CMK (cell line): Measurements from ENCODE around the gene STAT2.
"Not testable (repeated sequence)": the region's sequence is repeated elsewhere in the genome, so short reads cannot be mapped to it uniquely, and the experiment has no call there.

Experiments
- DNase-seq: peaks from one replicate; pipeline ENCODE4 v3.0.0-alpha.2; 2010; ENCODE audit warnings: low read depth

STAT2 gene

DNA sequence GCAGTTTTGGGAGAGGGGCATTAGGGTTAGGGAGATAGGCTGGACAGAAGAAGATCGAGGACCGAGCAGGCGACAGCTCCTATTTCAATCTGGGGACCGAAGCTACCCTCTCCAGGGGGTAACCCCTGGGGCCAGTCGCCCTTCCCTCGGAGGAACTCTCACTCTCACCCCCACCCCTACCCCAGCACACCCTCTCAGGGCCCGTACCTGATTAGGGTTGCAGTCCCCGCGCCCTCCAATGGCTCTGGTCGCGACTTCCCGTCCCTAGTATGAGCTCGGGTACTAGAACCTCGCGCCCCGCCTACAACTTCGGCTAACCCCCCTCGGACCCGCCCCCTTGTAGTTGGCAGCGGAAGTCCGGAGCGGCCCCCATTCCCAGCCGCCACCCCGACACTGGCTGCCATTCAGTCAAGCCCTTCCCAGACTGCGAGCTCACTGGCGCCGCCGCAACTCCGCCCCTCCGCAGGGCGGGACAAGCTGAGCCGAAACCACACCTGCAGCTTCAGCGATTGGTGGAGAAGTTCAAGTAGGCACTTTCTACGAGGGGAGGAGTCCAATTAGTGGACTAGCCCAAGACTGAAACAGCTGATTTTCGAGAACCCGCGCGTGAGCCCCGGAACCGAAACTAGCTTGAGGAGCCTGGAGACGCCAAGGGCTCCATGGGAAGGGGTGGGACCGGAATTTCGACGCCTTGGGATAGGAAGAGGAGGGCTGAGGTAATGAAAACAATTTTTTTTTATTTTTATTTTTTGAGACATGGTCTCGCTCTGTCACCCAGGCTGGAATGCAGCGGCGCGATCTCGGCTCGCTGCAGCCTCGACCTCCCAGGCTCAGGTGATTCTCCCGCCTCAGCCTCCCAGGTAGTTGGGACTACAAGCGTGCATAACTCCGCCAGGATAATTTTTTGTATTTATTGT is at the start of gene STAT2:
TSS of gene STAT2 (minus strand) at position 257 of the 917 bp plus-strand sequence. CDS start 3,536 bp downstream, outside the sequence.
- DNase-seq: peak; percentile 98

DNA sequence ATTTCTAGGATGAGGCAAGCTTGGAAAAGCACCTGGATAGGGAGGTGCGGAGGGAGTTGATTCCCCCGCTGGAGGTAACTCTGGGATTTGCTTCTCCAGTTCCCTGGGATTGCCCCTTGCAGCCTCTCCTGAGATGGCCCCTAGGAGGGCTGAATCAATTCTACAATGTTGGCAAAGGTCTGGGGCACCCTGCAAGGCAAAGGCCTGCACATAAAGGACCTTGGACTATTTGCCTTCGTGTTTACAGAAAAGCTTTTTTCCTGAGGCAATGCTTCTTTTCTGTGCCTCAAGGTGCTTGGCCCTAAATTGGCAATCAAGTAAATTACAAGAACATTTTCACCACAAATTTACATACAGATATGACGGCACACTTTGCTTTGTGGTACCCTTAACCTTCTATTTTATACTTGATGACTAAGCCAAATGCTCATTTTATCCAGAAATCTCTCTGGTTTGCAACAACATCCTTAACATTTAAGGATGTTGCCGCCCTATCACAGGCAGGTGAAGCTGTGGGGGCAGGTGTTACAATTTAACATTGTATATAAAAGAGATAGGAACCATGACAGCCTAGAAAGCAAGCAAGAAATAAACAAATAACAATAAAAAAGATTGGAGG is 49.0 kb upstream of the STAT2 start:
- DNase-seq: no peak

DNA sequence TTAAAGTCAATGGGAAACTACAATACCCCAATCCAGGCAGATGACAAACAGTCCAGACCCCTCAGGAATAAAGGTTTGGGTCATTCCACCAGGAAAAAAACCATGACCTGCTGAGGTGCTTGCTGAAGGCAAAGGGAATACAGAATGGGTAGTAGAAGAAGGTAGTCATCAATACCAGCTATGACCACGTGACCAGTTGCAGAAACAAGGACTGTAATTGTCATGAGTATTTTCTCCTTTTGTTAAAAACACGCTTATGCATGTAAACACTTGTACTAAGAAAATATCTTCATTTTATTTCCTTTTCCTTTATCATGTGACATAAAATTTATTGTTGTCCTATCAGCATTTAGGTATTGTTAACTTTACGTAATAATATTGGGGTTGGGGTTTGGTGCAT is 44.3 kb upstream of the STAT2 start:
- not testable (repeated sequence) for DNase-seq

DNA sequence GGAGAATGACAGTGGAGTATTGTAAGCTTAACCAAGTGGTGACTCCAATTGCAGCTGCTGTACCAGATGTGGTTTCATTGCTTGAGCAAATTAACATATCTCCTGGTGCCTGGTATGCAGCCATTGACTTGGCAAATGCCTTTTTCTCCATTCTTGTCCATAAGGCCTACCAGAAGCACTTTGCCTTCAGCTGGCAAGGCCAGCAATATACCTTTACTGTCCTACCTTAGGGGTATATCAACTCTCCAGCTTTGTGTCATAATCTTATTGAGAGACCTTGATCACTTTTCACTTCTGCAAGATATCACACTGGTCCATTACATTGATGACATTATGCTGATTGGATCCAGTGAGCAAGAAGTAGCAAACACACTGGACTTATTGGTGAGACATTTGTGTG is 41.7 kb upstream of the STAT2 start:
- DNase-seq: not testable (repeated sequence)

DNA sequence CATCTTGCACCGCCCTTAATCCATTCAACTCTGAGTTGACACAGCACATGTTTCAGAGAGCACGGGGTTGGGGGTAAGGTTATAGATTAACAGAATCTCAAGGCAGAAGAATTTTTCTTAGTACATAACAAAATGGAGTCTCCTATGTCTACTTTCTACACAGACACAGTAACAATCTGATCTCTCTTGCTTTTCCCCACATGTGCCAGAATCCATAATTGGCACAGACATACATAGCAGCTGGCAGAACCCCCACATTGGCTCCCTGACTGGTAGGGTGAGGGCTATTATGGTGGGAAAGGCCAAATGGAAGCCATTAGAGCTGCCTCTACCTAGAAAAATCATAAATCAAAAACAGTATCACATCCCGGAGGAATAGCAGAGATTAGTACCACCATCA is 41.2 kb upstream of the STAT2 start:
- not testable (repeated sequence) for DNase-seq

DNA sequence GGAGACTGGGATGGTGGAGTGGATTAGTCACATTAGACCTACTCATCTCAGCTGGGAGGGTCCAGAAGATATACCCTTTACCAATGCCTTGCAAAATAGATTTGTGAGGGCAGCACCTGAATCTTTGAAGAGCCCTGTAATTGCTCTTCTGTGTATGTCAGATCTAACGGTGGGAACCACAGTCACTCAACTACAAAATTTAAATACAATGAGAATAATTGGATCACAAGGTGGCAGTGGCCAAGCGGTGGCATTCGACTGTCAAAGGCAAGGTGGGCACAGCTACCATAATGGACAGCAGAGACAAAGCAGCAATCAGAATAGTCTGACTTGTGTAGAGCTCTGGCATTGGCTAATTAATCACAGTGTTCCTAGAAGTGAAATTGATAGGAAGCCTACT is 39.6 kb upstream of the STAT2 start:
- not testable (repeated sequence) for DNase-seq

DNA sequence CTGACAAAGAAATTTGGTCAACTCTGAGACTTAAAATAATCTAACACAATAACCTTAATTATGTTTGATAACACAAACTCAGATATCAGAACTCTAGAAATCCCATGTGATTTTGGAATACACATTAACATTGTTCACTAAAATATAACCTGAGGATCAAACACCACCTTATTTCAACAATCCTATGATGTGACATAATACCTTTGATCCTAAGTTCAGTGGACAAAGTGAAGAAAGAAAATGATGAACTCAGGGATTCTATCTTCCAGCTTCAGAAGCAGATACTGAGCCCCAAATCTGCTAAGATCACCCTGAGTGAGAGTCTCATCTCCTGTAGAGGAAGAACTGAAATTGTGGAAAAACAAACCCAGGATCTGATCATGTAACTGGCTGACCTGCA is 38.4 kb upstream of the STAT2 start:
- DNase-seq: no peak

DNA sequence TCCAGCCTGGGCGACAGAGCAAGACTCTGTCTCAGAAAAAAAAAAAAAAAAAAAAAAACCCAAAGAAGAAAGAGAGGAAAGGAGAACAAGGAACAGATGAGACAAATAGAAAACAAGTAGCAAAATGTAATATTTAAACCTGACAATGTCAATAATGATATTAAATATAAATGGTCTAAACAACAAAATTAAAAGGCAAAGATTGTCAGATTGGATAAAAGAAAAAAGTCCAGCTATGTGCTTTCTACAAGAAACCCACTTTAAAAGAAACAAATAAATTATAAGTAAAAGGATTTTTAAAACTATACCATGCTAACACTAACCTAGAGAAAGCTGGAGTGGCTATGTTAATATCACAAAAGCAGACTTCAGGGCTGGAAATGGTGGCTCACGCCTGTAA is 32.4 kb upstream of the STAT2 start:
- no peak for DNase-seq

DNA sequence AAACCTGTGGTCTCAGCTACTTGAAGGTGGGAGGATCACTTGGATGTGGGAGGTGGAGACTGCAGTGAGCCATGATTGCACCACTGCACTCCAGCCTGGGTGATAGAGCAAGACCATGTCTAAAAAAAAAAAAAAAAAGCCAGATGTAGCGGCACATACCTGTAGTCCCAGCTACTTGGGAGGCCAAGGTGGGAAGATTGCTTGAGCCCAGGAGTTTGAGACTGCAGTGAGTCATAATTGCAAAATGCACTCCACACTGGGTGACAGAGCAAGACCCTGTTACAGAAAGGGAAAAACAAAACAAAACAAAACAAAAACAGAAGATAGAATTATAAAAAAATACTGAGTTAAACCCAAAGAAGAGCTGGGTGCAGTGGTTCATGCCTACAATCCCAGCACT is 31.8 kb upstream of the STAT2 start:
- DNase-seq: no peak

DNA sequence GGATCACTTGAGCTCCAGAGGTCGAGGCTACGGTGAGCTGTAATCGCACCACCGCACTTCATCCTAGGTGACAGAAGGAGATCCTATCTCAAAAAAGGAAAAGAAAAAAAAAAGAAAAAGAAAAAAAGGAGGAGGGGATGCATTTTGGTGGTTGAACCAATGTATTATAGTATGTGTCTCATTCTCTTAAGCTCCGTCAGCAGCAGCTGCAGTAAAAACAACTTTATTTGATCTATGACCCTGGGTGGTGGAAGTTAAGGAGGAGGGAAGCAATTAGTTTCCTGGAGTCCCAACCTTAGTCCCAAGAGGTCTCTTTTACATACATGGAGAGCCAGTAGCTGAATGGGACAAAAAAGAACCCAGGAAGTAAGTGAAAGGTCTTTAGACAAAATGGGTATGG is 29.5 kb upstream of the STAT2 start:
- no peak for DNase-seq

DNA sequence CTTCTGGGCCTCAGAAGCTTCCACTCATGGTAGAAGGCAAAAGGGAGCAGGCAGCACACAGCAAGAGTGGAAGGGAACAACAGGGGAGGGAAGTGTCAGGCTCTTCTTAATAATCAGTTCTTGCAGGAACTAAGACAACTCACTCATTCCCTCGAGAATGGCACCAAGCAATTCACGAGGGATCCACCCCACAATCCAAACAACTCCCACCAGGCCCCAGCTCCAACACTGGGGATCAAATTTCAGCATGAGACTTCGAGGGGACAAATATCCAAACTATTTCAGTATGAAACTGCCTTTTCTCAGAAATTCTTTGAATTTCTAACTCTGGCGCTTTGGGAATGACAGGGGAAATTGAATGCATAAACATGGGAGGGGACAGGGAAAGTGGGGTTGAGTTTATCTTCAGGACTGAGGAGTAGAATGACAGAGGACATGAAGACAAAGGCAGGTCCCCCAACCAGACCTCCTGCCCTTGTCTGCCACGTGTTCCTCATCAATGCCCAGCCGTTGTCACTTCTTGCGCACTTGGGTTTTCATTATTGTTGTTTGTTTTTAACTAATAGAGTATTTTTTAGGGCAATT is 27.3 kb upstream of the STAT2 start:
- DNase-seq: no peak

DNA sequence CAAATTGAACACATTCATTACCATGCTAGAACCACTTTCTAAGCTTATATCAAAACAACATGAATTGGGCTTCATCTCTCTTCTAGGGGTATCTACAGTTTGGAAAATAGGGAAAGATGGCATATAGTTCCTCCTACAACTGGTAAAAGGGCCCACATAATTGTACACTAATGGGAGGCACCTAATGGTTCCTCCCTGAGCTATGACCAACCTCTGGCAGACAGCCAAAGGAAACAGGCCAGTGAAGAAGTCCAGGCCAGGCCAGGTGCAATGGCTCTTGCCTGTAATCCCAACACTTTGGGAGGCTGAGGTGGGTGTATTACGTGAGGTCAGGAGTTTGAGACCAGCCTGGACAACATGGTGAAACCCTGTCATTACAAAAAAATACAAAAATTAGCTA is 26.0 kb upstream of the STAT2 start:
- no peak for DNase-seq

DNA sequence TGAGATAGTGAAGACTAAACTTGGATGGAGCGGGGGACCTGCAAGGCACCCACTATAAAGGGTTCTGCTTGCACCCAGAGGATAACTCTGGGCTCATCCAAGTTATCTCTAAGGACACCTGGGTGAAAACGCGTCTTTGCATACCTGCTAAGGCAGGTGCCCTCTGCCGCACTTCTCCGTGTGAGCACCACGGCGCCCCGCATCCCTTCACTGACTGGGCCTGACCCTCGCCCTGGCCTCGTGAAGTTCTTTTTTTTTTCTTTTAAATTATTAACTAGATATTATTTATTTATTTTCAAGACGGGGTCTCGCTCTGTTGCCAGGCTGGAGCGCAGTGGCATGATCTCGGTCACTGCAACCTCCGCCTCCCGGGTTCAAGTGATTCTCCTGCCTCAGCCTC is 22.7 kb upstream of the STAT2 start:
- no peak for DNase-seq

DNA sequence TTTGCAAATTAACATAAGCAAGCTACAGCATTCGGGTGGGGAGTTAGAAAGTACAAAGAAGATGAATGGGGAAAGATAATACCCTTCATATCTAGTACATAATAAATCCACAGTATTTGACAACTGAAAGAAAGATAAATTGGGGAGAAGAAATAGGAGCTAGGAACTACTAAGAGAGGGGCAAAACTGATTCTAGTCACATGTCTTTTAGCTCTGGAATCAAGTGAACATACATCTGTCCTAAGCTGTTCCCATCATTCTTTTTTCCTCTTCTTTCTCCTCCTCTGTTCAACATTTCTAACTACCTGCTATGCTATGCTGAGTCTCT is 18.0 kb upstream of the STAT2 start:
- no peak for DNase-seq

DNA sequence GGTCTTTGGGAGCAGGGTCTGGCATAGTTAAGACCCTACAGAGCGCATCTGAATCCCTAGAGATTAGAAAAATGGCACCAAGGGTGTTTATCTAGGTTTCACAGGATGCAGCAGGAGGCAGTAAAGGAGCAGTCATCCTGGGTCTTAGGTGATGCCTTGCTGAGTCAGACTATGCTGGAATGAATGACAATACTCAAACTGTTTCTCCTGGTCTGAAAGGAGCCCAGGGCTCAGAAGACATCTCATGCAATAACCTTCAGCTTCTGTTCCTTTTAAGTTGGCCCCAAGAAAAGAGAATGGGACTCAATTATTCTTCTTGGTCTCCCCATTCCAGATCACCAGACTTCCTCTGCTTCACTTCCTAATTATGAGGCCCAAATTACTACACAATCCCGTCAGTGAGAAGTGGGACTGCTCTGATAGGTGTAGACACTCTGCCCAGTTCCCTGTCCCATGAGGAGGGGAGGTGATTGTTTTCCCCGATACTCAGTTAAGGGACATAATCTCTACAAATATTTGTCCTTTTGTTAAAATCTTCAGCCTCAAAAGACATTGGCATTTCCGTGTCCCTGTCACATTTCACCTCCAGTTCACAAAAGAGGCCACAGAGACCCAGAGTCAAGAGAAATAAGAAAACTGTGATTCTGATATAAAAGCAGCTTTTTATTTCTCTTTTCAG is 17.5 kb upstream of the STAT2 start:
- no peak for DNase-seq

DNA sequence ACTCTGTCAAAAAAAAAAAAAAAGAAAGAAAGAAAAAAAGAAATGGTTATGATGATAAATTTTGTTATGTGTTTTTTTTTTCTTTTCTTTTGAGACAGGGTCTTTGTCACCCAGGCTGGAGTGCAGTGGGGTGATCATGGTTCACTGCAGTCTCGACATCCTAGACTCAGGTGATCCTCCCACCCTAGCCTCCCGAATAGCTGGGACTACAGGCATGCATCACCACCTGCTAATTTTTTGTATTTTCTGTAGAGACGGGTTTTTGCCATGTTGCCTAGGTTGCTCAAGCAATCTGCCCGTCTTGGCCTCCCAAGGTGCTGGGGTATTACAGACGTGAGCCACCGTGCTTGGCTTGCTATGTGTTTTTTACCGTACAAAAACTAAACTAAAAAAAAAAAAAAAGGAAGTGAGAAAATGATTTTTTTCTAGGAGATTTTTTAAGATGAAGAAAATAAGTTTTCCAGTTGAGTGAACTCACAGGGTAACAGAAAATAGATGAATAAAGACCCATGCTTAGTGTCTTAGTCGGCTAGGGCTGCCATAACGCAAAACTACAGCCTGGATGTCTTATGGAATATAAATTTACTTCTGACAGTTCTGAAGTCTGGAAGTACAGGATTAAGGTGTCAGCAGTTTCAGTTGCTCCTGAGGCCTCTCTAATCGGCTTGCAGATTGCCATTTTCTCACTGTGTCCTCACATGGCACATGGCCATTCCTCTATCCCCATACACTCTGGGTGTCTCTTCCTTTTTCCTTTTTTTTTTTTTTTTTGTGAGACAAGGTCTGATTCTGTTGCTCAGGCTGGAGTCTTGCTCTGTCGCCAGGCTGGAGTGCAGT is 15.9 kb upstream of the STAT2 start:
- DNase-seq: no peak

DNA sequence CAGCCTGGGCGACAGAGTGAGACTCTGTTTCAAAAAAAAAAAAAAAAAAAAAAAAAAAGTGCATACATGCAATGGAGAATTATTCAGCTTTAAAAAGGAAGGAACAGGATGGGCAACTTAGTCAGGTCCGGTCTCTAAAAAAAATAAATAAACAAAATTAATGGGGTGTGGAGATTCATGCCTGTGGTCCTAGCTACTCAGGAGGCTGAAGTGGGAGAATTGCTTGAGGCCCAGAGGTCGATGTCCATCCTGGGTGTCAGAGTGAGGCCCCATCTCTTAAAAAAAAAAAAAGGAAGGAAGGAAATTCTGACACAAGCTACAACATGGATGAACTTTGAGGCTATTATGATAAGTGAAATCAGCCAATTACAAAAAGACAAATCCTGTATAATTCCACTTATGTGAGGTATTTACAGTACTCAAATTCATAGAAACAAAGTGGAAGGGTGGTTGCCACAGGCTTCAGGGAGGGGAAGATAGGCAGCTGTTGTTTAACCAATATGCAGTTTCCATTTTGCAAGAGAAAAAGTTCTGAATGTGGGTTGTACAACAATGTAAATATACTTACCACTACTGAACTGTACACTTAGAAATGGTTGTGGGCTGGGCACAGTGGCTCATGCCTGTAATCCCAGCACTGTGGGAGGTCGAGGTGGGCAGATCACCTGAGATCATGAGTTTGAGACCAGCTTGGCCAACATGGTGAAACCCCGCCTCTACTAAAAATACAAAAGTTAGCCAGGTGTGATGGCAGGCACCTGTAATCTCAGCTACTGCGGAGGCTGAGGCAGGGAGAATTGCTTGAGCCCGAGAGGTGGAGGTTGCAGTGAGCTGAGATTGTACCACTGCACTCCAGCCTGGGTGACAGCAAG is 15.1 kb upstream of the STAT2 start:
- DNase-seq: no peak

DNA sequence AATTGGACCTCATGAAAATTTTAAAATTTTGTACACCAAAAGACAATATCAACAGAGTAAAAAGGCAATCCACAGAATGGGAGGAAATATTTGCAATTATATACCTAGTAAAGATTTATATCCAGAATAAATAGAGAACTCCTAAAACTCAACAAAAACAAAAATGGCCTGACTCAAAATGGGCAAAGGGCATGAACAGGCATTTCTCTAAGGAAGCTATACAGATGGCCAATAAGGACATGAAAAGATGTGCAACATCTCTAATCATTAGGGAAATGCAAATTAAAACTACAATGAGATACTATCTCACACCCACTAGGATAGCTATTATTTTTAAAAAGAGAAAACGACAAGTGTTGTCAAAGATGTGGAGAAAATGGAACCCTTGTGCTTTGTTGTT is 13.6 kb upstream of the STAT2 start:
- DNase-seq: no peak

DNA sequence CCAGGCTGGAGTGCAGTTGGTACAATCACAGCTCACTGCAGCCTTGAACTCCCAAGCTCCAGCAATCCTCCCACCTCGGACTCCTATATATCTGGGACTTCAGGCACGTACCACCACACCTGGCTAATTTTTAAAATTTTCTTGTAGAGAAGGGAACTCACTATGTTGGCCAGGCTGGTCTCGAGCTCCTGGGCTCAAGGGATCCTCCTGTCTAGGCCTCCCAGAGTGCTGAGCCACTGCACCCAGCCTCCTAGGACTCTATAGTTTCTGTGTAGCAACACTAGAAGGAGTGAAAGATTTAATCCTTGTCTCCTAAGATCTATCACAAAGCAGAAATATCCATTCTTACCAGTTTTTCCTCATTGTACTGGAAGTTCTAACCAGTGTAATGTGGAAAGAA is 7.0 kb upstream of the STAT2 start:
- no peak for DNase-seq

DNA sequence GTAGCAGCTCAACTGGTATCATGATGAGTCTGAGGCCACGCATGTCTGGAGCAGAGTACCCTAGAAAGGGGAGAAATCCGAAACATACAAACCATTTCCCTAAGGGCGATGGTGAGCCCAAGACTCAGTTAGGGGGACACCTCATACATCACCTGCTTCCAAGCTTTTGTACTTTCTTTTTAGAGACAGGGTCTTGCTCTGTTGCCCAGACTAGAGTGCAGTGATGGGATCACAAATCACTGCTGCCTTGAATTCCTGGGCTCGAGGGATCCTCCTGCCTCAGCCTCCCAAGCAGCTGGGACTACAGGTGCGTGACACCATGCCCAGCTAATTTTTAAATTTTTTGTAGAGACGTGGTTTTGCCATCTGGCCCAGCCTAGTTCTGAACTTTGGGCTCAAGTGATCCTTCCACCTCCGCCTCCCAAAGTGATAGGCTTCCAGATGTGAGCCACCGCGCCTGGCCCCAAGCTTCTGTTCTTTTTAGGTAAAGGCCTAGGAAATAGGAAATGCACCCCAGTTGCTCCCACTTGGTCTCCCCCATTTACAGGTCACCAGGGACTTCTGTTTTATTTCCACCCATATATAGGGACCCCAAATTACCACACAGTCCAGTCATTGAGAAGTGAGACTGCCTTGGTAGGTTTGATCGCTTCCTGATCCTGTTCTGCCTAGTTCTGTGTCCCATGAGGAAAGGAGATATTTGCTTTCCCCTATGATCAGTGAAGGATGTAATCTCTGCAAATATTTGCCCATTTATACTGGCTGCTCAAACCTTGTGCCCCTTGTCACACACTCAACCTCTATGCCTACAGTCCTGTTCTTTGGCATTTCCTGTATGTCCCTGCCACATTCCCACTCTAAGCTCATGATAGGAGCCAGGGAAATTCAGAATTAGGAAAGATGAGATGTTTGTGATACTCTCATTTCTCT is 2.5 kb upstream of the STAT2 start, which contains the start of gene APOF:
TSS of gene APOF (minus strand) at position 728 of the 930 bp plus-strand sequence. CDS start at position 616, 112 bp downstream.
- DNase-seq: no peak
